ENCODE measurements around the gene GSX2.
A peak's percentile ranks its signal among the peaks of the same experiment; 100 is the strongest.
"Not testable (repeated sequence)": the region's sequence is repeated elsewhere in the genome, so short reads cannot be mapped to it uniquely, and the experiment has no call there.

The GSX2 gene

DNA sequence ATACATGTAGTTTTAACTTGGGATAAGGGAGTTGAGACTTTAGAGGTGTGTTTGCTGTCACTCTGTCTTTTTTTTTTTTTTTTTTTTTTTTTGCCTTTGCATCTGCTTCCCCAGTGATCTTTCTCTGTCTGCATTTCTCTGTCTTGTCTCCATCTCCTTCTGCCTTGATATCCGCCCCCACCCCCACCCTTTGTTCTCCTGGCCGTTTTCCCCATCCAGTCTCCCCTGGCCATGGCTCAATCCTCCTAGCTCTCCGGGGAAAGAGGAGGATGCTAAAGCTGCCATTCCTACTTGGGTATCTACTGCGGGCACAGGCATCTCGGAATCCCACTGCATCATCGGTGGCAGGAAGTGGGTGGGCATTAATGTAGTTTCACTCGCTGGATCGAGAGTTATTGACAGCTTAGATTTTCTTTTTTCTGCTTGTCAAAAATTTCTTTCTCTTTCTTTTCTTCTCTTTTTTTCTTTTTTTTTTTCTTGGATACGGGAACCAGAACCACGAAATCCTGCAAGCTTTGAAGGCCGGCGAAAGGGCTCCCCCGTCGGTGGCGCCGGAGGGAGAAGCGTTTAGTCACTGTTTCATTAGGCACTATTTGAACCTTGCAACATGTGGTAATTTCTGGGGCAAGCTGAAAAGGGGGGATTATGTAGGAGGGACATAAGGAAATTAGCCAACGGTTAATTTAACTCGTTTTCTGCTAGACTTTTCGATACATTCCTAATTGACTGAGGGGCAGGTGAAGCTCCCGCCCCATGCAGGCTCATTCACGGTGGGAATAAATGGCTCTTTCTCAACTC is 8.2 kb downstream of the GSX2 start:
- no peak for DNase-seq

GRCh38 chr4:54109241-54110018 is 9.5 kb downstream of the GSX2 start:
- no peak for DNase-seq

- no peak for DNase-seq
Measured at GRCh38 chr4:54110019-54110416, 10.1 kb downstream of the GSX2 start.

GRCh38 chr4:54113206-54113605 is 13.2 kb downstream of the GSX2 start:
- not testable (repeated sequence) for DNase-seq

DNA sequence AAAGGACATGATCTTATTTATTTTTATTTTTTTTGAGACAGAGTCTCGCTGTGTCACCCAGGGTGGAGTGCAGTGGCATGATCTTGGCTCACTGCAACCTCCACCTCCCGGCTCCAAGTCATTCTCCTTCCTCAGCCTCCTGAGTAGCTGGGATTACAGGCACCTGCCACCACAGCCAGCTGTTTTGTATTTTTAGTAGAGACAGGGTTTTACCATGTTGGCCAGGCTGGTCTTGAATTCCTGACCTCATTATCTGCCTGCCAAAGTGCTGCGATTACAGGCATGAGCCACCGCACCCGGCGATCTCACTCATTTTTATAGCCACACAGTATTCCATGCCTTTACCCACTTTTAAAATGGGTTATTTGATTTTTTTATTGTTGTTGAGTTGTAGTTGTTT is 16.3 kb downstream of the GSX2 start:
- DNase-seq = not testable (repeated sequence)

DNA sequence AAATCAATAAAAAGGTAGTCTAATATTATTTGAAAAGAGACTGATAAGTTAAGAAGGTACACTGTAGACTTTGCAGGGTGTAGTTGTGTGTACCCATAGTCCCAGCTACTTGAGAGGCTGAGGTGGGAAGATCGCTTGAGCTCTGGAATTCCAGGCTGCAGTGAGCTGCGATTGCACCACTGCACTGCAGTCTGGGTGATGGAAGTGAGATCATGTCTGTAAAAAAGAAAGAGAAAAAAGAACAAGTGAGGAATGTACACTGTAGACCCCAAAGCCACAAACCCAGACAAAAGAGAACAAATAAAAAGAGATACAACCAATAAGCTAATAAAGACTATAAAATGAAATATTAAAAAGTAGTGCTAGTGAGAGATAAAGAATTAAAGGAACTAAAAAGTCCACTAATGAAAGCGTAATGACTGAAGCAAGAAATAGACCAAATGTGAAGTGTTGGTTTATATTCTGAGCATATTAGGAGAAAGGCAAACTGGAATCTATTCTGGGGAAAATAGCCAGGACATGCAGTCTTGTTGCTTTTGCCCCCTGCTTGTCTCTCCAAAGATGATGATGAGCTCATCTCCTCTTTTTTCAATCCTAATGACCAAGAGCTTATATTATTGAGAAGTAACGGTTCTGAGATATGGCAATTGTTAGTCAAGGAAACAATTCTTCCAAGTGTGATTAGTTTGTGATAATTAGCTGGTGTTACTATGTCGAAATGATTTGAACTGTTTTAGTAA is 19.1 kb downstream of the GSX2 start:
- DNase-seq = no peak

DNA sequence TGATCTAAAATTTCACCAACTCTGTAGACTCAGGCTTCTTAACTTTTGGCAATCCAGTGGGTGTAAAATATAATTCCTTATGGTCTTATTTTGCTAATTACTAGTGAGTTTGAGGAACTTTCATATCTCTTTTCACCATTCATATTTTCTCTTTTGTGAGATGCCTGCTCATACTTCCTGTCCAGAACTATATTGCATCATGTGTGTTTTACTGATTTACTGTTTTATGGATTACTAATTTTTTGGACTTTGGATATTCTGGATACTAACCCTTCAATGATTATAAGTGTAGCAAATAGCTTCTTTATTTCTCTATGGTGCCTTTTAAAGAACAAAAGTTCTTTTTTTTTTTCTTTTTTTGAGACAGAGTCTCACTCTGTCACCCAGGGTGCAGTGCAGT is 20.6 kb downstream of the GSX2 start:
- peak; percentile 29 for DNase-seq

- DNase-seq = no peak
Measured at GRCh38 chr4:54127660-54128059, 27.7 kb downstream of the GSX2 start.

DNA sequence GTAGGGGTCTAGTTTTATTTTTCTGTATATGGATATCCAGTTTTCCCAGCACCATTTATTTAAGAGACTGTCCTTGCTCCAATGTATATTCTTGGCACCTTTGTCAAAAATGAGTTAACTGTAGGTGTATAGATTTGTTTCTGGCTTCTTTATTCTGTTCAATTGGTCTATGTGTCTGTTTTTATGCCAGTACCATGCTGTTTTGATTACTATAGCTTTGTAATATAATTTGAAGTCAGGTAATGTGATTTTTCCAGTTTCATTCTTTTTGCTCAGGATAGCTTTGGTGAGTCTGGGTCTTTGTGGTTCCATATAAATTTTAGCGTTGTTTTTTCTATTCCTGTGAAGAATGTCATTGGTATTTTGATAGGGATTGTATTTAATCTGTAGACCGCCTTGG is 28.7 kb downstream of the GSX2 start:
- DNase-seq = not testable (repeated sequence)

DNA sequence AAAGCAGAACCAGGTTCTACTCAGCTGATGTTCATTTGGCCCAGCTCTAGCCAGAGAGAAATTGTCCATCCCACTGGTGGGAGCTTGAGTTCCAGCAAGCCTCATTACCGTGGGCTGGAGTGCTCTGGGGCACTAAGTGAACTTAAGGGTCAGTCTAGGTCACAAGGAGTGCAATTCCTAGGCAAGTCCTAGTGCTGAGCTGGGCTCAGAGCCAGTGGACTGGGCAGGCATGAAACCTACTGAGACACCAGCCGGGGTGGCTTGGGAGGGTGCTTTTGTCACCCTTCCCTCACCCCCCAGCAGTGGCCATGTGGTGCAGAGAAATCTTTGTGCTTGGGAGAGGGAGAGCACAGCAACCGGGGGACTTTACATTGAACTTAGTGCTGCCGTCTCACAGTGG is 39.4 kb downstream of the GSX2 start:
- DNase-seq = no peak

DNA sequence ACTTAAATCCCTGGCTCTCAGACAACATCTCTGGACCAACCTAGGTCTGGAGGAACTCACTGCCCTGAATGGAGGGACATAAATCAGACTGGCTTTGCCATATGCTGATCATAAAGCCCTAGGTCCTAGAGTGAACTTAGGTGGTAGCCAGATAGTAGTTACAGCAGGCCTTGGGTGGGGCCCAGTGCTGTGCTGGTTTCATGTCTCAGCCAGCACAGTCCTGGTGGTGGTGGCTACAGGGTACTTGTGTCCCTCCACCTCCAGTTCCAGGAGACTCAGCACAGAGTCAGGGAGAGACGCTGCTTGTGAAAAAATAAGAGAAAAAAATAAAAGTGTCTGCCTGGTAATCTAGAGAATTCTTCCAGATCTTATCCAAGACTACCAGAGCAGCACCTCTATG is 40.3 kb downstream of the GSX2 start:
- no peak for DNase-seq

DNA sequence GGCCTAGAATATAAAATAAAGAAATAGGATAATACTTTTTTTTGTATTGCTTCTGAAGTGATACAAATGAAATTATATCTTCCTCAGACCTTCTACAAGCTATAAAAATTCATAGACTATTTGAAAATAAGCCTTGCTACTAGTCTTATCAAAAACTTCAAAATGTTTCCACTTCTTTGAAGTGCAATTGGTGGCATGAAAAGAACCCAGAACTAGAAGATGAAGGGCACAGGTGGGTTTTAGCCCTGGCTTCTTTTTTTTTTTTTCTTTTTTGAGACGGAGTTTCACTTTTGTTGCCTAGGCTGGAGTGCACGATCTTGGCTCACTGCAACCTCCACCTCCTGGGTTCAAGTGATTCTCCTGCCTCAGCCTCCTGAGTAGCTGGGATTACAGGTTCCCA is 44.2 kb downstream of the GSX2 start:
- DNase-seq = no peak

GRCh38 chr4:54144661-54145171 is 44.8 kb downstream of the GSX2 start:
- DNase-seq = peak; percentile 71

- DNase-seq = no peak
Measured at GRCh38 chr4:54146139-54146538, 46.2 kb downstream of the GSX2 start.

- DNase-seq = no peak
Measured at GRCh38 chr4:54149323-54149722, 49.4 kb downstream of the GSX2 start.
